G401.6 (cell line): ENCODE results near the gene SLC6A5.
"Not testable (repeated sequence)": the region's sequence is repeated elsewhere in the genome, so short reads cannot be mapped to it uniquely, and the experiment has no call there.

Source experiments
- FAIRE-seq: peaks from 2 replicates; lab custom pipeline; 2012; peaks lifted over from hg19 to GRCh38; lab: Jason Lieb, UNC

Gene SLC6A5

DNA sequence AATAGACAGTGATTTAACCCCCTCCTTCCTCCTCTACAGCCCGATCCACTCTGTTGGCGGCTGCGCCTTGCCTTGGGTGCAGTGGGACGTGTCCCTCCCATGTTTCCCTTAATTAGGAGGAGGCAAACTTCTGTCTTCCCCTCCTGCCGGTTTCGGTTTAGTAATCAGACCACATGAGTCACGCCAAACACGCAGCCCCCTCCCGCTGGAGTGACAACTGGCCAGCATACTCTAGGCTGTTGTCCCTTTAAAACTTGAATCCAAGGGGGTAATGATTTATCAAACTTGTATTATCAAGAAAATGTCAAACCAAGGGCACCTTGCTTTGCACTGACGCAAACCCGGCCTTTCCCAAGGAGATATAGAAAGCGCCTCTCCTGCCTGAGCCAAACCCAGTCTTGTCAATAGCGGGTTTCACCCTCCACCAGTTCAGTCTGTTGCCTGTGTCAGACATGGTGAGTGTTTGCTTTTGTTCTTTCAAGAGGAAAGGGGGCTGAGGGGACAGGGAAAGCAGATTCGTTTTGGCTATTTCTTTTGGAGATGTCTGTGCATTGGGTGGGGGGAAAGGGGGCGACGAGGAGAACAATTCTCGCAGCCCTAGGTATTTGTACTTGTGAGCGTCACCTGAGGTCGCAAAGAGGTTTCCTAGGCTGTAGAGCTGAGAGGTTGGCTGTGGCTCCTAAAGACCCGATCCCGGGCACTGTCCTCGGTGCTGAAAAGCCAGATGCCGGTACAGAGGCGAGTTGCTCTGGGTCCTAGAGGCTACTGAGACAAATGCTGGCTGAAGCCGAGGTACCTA, at the start of gene SLC6A5:
SLC6A5 (plus strand) TSS at position 388 of the 799 bp plus-strand sequence; CDS start at position 453, 65 bp downstream.
- no peak for FAIRE-seq

DNA sequence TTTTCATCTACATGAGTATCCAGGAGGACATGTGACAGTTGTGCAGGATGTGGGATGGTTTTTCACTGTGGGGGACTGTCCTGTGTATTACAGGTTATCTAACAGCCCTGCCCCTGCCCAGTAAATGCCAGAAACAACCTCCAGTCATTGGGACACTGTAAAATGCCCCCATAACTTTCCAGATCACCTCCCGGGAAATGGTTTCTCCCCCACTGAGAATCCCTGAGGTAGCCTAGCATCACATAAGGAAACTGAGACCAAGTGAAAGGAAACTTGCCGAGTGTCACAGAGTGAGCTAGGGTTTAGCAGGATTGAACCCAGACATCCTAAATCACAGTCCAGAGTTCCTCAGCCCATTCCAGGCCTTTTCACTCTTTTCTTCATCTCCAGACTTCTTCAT, 48.3 kb upstream of the SLC6A5 start:
- no peak for FAIRE-seq

DNA sequence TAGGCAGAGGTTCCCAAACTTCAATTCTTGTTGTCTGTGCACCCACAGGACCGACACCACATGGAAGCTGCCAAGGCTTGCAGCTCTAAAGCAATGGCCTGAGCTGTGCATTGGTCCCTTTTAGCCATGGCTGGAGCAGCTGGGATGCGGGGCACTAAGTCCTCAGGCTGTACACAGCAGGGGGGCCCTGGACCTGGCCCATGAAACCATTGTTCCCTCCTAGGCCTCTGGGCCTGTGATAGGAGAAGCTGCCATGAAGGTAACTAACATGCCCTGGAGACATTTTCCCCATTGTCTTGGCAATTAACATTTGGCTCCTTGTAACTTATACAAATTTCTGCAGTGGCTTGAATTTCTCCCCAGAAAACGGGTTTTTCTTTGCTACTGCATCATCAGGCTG, 43.6 kb upstream of the SLC6A5 start:
- no peak for FAIRE-seq

DNA sequence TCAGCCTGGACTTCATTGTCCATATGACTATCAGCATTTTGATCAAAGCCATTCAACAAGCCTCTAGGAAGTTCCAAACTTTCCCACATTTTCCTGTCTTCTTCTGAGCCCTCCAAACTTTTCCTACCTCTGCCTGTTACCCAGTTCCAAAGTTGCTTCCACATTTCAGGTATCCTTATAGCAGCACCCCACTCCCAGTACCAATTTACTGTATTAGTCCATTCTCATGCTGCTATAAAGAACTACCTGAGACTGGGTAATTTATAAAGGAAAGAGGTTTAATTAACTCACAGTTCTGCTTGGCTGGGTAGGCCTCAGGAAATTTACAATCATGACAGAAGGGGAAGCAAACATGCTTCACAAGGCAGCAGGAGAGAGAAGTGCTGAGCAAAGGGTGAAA, 43.0 kb upstream of the SLC6A5 start:
- not testable (repeated sequence) for FAIRE-seq

DNA sequence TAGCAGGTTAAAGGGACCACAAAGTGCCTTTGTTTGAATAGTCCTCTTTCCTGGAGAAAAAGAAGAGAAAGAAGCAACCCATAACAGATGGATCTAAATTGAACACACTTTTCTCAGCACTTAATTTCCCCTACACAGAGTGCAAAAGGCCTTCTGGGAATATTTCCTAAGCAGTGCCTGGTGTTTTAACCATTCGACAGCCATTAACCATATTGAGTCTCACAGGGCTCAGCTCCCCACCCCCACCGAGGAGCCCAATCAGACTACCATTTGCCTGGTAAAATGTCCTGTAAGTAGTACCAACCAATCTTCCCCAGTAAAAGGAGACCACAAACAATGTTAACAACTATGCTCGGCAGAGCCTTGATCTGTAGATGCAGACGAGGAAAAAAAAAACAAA, 40.7 kb upstream of the SLC6A5 start:
- FAIRE-seq, result no peak

DNA sequence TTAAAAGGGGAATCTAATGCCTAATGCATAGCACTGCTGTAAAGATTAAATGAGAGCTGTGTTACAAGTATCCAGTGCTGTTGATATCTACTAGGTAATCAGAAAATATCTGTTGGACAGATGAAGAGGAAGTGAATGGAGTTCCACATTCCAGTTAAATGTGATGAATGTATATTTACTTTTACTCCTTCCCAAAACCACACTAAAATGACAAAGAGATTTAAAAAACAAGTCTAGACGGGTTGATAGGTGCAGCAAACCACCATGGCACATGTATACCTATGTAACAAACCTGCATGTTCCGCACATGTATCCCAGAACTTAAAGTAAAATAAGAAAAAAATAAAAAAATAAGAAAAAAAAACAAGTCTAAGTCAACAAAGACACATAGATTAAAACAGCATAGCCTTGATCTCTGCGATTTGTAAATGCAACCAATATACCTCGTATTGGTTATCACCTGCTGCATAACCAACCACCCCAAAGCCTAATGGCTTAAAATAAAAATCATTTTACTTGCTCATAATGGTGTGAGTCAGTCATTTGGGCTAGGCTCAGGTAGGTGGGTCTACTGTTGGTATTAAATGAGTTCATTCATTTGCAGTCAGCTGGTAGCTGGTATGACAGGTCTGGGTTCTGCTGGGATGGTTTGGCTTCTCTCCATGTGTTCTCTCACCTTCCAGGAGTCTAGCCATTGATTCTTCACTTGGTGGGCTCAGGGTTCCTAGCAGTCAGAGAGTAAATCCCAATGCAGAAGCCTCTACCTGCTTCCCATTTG, 39.7 kb upstream of the SLC6A5 start:
- no peak for FAIRE-seq

DNA sequence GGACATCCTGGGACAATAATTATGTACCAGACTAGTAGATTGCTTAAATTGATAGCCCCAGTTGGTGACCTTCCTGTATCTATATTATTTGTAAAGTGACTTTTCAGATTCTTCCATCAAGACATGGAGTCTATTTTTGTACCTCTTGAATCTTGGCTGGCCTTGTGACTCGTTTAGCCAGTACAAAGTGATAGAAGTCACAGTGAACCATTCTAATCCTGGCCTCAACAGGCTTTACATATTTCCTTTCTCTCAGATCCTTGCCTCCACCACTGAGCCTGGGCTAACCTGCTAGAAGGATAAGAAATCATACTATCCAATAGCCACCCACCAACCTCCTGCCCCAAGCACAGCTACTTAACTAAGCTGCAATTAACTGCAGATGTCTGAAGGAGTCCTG, 37.5 kb upstream of the SLC6A5 start:
- no peak for FAIRE-seq

DNA sequence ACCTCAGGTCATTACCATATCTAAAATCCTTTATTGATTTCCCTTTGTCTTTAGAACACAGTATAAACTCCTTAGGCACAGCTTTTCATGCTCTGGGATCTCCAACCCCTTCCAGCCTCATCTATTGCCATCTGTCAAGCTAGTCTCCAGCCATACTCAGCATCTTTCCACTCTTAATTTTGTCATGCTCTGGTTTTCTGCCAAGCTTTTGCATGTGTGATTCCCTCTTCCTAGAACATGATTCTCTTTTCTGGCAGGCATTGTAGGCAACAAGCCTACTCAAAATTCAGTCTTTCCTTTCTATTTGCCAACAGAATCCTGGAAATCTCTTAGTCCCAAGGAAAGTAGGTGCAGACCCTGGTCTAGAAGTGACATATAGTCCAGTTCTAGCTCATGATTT, 35.5 kb upstream of the SLC6A5 start:
- no peak for FAIRE-seq

DNA sequence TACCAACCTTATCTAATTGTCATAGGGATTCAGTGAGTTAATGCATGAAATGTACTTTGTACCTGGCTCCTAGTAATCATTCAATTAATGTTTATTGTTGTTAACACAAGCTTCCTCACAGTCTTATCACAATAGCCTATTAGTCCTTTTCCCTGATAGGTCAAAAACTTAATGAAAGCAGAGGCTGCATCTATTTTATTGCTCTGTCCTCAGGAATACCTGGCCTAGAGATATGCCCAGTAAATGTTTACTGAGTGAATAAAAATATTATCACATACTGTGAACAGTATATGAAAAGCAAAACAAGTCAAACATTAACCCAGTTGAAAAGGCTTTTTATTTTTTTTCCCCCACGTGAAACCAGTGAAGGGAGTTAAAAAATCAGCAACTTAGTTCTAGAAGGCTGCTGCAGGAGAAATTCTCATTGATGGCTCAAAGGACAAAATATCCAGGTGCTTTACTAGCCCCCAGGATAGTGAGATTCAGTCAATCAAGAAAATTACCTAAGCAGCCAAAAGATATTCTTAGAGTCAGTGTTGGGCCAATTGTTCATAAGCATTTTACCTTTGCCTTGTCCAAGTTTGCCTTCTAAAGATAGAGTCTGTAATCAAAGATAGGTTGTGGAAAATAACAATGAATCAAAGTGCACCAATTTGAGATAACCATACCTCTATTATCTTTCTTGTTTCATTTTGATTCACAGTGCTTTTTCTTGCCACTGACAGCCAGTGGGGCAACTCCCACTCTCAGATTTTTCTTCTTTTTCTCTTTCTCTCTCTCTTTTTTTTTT, 34.4 kb upstream of the SLC6A5 start:
- FAIRE-seq, result no peak

DNA sequence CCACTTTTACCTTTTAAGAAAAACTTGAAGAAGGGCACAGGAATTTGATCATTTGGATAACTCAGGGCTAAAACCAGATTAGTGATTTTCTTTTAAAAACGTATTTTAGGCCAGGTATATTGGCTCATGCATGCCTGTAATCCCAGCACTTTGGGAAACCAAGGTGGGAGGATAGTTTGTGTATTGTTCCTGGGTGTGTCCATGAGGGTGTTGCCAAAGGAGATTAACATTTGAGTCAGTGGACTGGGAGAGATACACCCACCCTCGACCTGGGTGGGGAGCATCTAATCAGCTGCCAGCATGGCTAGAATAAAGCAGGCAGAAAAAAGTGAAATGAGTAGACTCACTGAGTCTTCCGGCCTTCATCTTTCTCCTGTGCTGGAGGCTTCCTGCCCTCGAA, 33.3 kb upstream of the SLC6A5 start:
- FAIRE-seq, result not testable (repeated sequence)

DNA sequence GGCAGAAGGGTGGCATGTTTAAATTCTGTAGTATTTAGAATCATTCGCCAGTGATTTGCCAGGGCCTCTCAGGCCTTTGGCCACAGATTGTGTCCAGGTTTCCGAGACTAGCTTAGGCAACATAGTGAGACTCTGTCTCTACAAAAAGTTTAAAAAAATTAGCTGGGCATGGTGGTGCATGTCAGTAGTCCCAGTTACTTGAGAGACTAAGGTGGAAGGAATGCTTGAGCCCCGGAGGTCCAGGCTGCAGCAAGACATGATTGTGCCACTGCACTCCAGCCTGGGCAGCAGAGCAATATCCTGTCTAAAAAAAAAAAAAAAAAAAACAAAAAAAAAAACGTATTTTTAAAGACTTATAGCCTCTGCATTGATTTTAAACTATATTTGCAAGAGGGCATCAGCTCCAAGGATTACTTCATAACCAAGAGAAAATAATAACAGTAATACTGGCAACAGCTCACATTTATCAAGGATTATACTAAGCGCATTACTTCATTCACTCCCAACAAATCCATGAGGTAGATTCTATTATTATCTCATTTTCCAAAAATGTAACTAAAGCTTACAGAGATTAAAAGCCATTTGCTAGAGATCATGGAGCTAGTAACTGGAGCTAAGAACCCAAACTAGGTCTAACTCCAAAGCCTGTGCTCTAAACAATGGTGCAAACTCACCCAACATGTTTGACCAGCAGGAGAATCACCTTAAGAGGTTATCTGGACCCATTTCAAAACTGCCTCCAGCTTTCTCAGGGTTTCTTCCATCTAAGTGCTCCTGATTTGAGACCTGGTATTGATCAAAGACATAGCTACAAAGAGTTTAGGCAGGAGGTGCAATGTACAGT, 32.6 kb upstream of the SLC6A5 start:
- FAIRE-seq, result no peak

DNA sequence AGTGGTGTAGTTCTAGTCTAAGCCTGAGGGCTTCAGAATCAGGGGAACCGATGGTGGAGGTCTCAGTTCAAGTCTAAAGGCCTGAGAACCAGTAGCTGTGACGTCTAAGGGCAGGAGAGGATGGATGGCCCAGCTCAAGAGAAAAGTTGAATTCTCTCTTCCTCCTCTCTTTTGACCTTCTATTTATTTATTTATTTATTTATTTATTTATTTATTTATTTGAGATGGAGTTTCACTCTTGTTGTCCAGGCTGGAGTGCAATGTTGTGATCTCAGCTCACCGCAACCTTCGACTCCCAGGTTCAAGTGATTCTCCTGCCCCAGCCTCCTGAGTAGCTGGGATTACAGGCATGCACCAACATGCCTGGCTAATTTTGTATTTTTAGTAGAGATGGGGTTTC, 19.7 kb upstream of the SLC6A5 start:
- FAIRE-seq, result not testable (repeated sequence)

DNA sequence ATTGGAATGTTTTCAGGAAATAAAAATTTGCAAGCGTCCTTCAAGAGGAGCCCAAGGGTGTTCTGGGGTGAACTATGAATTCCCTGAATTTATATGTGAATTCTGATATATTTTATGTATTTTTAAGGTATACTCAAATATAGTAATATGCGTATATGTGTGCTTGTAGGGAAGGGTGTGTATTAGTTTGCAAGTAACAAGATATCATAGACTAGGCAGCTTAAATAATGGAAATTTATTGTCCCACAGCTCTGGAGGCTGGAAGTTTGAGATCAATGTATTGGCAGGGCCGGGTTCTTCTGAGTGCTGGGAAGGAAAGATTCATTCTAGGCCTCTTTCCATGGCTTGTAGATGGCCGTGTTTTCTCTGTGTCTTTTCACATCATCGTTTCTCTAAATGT, 16.2 kb upstream of the SLC6A5 start:
- no peak for FAIRE-seq

DNA sequence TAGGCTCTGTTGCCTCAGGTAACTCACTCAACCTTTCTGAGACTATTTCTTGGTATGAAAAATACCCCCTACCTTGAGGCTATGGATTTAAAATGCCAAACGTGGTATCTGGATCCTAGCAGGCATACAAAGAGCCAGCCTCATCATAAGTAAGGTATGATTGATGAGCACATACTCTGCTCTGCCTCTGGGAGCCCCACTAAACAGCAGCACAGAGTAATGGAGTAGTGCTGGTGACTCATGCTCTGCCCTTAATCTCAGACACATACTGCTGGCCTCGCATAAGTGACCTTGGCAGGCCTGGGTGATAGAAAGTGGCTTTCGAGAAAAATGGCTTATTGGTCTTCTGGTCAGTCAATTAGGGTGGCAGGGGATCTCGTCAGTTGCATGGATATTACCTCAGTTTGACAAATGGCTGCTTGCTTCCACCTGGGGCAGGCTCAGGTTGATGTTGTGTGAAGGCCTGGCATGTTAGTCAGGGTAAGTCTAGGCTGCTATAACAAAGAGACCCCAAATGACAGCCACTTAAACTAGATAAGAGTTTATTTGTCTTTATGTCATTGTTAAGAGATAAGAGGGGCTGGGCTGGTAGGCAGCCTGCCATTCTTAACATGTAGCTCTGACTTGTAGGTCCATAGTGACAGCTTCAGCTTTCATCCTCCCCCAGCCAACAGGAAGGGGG, 15.2 kb upstream of the SLC6A5 start:
- no peak for FAIRE-seq

DNA sequence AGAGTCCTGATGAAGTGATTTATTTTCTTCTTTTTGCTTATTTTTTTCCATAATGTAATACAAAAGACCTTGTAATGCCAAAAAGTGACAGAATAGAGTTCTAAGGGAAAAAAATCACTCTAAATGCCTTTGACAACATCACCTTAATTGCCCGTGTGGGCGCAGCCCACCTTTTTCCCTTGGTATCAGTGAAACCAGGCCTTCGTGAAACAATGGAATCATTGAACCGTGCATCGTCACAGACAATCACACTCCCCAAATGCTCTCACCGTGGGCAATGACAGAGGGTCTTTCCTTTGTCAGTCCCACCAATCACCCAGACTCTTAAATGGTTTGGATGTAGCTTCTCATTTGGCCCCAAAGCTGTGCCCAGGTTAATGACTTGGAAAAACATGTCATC, 9.6 kb upstream of the SLC6A5 start:
- FAIRE-seq, result no peak

DNA sequence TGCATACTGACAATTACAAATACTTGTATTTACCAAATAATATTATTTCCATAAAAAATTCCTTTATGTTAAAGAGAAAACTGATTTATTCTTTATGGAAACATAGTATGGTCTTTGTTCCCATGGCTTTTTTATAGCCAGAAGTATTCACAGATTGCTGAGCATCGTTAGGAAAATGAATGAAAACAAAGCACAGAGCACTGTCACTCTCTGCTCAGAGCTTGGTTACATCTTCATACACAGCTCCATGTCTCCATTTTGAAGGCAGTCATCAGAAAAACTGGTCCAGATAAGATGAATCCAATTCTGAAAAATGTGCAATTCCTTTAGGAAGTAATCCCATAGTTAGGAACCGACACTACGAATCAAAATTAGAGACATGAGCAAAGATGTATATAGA, 9.0 kb upstream of the SLC6A5 start:
- no peak for FAIRE-seq

DNA sequence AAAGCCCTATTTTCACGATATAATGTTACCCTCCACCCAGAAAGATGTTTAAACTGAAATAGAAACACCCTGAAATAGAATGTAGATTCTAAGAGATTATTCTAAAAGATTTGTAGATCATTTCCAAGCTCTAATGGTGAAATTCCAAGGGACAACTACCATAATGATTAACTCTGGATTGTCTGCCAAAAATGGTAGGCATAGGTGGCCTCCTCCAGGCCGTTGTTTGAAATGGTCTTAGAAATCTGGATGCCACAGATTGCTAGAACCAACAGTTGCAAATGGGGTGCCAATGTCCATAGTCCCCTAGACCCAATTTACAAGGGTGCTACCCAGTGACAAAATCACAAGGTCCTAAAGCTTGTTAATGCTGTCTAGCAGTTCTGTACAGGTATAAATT, 6.7 kb upstream of the SLC6A5 start:
- no peak for FAIRE-seq

DNA sequence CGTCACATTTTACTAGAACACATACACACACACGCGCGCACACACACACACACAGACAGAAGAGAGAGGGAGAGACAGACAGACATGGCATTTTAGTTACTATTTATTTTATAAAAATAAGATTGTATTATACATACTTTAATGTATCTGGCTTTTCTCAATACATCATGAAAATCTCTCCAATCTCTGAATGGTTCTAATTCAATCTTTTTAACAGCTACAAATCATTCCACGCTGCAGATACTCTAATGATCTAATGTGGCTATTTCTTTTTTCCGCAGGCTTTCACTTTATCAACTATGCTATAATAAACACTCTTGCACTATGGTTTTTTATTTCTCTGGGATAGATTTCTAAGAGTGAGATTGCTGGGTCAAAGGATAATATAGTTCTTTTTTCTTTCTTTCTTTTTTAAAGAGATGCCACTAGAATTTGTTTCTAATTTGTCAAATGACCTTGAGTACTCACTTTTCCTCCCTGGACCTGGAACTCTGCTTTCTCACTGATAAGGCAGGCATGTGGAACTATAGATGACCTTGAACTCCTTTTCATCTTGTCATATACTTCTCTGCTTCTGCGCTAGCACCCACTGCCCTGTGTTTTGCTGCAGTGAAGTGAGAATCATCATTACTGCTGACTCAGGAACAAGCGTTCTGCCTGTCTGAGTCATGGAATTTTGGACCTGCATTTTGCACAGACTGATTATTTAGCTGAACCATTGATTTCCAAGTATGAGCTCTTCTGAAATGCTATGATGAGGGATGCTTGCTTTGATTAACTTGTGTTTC, 4.9 kb upstream of the SLC6A5 start:
- FAIRE-seq, result no peak

DNA sequence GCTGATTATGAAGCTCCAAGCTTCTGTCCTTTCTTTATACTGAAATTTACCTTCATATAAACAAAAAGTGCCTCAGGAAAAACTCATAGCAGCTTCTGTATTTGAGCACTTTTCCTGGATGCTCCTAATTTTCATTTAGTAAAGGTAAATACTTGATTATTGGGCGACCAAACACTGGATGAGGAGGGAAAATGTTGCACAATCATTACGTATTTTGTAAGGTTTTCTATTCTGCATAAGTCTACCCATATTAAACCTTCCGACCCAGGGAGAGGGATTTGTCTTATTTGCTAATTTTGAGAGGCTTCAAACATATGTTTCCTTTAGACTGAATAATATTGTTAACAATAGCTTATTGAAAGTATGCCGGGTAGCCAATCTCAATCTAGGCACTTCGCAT, 4.3 kb upstream of the SLC6A5 start:
- FAIRE-seq, result no peak
